Muscle of arm (tissue), 12 donors: ENCODE measurements around the gene TPD52L2. TPM values are rescaled to one million over a fixed set of nuclear protein-coding genes. Genes with fewer than 3 reads are reported as not detected.
"Not testable (repeated sequence)": the region's sequence is repeated elsewhere in the genome, so short reads cannot be mapped to it uniquely, and the experiment has no call there.

ENCODE experiments used
- DNase-seq: peaks from one replicate; pipeline ENCODE4 v3.0.0-alpha.2; 2013
- polyA plus RNA-seq, 12 donors: library from polyadenylated mRNA; unstranded; fragments of 120-200 nt; gene quantifications; one replicate each; pipeline ENCODE4 v1.2.1, GENCODE V29; 2013; ENCODE audit not compliant: insufficient read length in 12 of 12

TPD52L2 gene
- polyA plus RNA-seq, 12 donors = 69.3 to 87.5 (median 77.7) TPM; not detected in 1

- no peak for DNase-seq
Measured at GRCh38 chr20:63854069-63854765, 10.9 kb upstream of the TPD52L2 start.

- no peak for DNase-seq
Measured at GRCh38 chr20:63854766-63855362, 10.2 kb upstream of the TPD52L2 start.

GRCh38 chr20:63855363-63856097 is 9.5 kb upstream of the TPD52L2 start:
- DNase-seq = no peak

DNA sequence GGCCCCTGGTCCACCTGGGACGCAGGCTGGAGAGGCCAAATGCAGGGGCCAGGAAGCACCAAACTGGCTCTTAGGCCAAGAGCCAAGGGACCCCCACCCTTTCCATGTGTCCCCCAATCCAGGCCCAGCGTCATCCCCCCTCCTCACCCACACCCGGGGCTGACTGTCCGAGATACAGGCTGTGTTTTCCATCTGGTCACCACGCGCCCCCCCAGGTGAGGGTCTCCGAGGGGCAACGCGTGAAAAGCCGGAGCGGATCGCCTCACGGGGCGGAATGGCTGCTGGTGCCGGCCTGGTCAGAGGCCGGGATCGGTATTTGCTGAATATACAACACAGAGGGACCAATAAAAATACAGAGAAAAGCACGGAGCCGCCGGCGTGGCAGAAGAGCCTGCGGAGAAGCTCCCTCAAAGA is 9.0 kb upstream of the TPD52L2 start:
- DNase-seq = no peak

GRCh38 chr20:63857764-63858392 is 7.2 kb upstream of the TPD52L2 start:
- no peak for DNase-seq

DNA sequence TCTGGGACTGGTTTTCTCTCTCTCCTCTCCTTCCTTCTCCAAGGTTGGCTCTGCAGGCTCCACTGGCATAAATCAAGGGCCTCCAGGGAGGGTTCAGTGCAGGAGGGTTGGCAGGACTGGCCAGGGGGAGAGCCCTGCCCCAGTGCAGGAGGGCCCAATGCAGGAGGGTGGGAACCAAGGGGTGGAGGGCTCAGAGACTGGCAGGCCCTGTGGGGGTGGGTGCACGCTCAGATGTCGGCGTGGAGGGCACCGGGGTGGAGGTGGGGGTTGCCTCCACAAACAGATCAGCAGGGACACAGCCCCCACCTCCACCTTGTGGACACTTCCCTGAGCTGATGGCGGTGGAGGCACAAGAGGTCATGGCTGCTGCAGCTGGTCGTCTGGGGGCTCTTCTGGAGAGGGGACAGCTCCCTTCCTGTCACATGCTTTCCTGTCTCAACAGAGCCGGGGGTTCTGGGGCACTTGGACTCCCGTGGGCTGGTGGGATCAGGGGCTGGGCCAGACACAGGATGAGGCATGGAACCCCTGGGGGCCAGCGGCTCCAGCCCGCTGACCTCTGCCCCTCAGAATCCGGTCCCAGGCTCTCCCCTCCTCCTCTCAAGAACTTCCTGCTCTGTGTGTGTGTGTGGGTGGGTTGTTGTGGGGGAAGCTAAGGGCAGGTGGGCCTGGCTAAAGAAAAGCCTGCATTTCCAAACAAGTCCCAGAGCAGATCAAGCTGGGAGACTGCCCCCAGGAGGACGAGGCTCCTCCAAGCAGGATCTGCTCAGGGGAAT is 6.5 kb upstream of the TPD52L2 start:
- no peak for DNase-seq

DNA sequence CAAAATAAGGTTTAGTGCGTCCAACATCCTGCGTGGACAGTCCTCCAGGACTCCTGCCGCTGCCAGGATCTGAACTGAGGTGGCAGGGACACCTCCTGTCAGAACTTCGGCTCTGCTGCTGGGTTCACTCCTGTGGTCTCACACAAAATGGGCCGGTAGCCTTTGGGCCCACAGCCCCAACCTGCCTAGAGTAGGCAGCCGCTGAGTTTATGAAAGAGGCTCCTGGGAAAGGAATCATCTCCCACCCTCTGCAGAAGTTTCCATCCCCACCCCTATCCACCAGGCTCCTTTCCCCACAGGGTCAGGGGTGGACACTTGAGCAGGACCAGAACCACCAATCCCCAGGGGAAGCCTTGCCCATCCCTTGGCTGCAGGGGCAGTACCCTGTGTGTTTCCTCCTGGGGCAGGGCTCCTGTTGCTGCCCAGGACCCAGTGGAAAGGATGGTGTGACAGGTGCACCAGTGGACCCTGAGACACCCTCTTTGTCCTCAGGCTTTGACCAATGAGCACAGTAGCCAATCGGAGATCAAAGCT is 5.8 kb upstream of the TPD52L2 start:
- no peak for DNase-seq

DNA sequence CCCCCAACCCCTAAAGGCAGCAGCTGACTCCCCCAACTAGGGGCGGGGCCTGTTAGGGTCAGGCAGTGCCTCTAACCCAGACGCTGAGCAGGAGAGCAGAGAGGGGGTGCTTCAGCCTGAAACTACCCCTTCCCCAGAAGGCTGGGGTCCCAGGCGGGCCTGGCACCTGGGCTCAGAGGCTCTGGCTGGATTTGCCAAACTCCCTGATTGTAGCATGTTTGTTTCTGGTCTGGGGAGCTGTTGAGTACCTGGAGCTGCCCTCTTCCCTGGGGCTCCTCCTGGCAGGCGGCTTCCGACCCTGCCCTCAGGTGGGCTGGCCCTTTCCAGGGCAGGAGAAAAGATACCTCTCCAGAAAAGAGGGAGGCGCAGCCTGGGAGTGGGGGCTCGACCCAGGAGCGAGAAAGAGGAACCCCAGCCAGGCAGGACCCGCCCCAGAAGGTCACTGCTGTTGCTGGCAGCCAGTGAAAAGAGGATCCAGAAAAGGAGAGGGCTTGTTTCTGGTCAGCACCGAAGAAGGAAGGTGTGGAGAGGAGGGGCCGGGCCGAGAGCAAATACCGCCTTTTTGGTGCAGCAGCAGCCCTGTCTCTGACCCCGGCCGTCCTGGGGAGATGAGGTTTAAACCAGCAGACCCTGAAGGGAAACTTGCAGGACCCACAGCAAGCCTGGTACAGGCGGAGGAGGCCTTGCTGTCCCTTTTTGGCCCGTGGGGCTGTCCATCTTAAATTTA is 4.6 kb upstream of the TPD52L2 start:
- no peak for DNase-seq

DNA sequence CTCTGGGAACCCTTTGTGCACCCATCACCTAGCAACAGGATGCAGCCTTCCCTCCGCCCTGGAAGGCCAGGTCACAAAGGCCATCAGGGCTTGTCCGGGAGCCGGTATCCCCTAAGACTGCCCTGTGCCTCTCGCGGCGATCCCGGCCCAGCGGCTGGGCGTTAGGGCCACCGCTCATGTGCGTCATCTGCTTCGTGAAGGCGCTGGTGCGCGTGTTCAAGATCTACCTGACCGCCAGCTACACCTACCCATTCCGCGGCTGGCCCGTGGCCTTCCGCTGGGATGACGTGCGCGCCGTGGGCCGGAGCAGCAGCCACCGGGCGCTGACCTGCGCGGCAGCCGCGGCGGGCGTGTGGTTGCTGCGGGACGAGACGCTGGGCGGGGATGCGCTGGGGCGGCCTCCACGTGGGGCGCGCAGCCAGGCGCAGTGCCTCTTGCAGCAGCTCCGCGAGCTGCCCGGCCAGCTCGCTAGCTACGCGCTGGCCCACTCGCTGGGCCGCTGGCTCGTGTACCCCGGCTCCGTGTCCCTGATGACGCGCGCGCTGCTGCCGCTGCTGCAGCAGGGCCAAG is 3.6 kb upstream of the TPD52L2 start, which contains the start of gene ABHD16B:
Gene ABHD16B (plus strand): TSS at position 134 of the 570 bp plus-strand sequence. CDS start 43 bp downstream, at position 177.
- DNase-seq = no peak

DNA sequence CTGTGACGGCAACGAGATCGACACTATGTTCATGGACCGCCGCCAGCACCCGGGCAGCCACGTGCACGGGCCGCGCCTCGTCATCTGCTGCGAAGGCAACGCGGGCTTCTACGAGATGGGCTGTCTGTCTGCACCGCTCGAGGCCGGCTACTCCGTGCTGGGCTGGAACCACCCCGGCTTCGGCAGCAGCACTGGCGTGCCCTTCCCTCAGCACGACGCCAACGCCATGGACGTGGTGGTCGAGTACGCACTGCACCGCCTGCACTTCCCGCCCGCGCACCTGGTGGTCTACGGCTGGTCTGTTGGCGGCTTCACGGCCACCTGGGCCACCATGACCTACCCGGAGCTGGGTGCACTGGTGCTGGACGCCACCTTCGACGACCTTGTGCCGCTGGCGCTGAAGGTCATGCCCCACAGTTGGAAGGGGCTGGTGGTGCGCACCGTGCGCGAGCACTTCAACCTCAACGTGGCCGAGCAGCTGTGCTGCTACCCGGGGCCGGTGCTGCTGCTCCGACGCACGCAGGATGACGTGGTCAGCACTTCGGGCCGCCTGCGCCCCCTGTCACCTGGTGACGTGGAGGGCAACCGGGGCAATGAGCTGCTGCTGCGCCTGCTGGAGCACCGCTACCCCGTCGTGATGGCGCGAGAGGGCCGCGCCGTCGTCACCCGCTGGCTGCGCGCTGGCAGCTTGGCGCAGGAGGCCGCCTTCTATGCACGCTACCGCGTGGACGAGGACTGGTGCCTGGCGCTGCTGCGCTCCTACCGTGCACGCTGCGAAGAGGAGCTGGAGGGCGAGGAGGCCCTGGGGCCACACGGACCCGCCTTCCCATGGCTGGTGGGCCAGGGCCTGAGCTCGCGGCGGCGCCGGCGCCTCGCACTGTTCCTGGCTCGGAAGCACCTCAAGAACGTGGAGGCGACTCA is 2.8 kb upstream of the TPD52L2 start:
- no peak for DNase-seq

DNA sequence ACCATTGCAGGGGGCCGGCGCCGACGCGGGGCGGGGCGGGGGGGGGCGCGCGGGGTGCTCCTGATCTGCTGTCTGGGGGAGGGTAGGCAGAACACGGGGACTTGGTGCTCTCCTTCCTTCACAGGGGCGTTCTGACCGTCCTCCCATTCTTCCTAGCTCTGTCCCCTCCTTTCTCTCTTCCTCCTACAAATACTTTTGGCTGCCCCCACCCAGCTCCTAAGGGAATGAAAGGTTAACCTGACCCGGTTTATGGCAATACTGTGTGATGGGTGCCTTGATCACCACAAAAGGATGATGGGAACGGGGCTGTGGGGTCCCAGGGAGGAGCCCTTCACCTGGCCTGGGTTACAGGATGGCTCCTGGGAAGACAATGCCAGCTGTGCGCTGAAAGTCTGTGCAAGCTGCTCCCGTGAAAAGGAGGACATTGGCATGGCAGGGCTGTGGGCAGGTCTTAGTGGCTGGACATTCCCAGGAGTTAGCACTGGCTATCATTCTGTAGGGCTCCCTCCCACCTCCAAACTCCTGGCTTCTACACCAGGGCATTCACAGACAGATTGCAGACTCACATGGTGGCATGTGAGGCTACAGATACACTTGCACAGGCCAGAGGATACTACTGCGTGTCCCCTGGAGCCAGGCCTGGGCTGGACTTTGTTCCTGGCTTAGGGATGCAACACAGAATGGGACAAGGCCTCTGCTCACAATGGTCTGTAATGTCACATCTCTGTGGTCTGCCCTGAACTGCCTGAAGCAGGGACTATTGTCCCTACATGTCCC is 1.9 kb upstream of the TPD52L2 start:
- no peak for DNase-seq

DNA sequence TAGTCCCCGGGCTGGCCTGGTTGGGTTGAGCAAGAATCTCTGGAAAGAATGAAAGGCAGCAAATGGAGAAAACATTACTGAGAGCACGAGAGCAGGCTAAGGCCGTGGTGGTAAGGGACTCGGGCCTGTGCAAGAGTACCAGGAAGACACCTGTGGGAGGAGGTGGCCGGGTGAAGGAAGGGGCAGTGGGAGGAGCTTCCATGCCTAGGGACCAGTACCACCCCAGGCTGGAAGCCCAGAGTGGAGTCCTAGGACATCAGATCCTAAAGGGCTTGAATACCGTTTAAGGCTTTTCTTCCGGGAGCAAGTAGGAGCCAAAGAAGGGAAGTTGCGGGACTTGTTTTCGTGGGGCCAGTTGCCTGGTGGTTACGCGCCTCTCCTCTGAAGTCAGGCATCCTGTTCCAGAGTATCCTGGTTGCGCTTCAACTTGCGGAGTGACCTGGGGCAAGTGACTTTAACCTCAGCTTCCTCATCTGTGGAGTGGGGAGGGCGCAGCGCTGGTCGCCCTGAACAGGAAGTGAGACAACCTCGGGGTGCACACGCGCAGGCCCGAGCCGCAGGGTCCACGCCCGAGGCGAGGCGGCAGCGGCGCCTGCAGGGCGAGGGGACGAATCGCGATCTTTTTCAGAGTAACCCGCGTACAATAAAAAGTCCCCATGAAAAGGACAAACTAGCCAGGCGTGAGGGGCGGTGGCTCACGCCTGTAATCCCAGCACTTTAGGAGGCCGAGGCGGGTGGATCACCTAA is 1.1 kb upstream of the TPD52L2 start:
- peak; percentile 84 for DNase-seq

GRCh38 chr20:63864545-63864977 is 509 bp upstream of the TPD52L2 start:
- DNase-seq = no peak

- not testable (repeated sequence) for DNase-seq
Measured at GRCh38 chr20:63867042-63867441, 2.0 kb downstream of the TPD52L2 start.

- DNase-seq = no peak
Measured at GRCh38 chr20:63868264-63868663, 3.2 kb downstream of the TPD52L2 start.

DNA sequence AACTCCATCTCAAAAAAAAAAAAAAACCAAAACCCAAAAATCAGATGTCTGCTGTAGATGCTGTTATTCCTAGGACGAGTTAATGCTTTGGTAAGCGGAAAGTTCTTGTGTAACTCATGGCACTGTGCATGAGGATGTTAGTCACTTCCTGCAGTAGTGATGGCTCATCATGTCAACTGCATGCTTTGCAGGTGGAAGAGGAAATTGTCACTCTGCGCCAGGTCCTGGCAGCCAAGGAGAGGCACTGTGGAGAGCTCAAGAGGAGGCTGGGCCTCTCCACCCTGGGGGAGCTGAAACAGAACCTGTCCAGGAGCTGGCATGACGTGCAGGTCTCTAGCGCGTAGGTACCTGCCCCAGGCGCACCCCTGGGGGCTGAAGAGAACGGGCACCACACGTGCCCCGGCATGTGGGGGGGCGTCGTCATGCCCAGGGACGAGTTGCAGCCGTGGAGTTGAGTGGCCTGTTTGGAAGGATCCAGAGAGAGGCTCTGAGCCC is 8.5 kb downstream of the TPD52L2 start:
- no peak for DNase-seq

DNA sequence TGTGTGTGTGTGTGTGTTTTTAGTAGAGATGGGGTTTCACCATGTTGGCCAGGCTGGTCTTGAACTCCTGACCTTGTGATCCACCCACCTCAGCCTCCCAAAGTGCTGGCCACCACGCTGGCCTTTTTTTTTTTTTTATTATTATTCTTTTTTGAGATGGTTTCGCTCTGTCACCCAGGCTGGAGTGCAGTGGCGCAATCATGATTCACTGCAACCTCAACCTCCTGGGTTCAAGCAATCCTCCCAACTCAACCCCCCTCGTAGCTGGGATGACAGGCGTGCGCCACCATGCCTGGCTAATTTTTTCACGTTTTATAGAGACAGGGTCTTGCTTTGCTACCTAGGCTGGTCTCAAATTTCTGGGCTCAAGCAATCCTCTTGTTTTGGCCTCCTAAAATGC is 9.2 kb downstream of the TPD52L2 start:
- not testable (repeated sequence) for DNase-seq
